ENCODE measurements around the gene HTR3A. TPM values are rescaled to one million over a fixed set of nuclear protein-coding genes. Genes with fewer than 3 reads are reported as not detected.

HTR3A gene
- total RNA-seq, 2 experiments from 2014 or later = not detected

DNA sequence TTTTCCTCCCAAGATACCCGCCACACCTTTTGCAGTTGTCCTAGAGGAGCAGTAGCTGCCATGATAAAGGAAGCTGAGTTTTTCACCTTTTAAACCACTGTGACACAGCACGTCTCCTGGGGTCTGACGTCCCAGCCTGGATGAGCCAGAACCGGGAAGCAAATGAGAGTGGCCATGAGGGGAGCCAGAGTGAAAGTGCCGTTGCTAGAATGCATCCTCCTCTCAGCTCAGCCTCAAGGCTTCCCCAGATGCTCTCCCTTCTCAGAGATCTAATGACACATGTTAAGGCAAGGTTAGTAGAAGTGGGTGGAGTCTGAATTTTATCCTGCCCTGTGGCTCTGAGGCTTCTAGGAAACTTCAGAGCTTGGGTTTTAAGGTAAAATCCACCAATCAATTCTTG is 23.4 kb upstream of the HTR3A start:
- DNase-seq (no peak), ATAC-seq (no peak)
- Mint-ChIP-seq H3K9me3 (ENCODE audit: low read depth) (no peaks in the 10 kb centered on the region), H3K36me3 (ENCODE audit: low read depth) (no peaks in the 10 kb centered on the region), H3K4me3 (no peak overlapping the region), H3K27ac (no peak overlapping the region), H3K4me1 (no peaks in the 10 kb centered on the region), H3K27me3 (peaks cover 20% of the 10 kb centered on the region)
- POLR2A ChIA-PET = no interaction called here
- CTCF ChIA-PET = interaction anchor here (0.7 to 0.8 kb wide), 2 partner anchors 56 to 916 kb away, joined by 3 read pairs; no protein-coding TSS in a partner anchor
- intact Hi-C loops (cut with DNase I, micrococcal nuclease) = no loop called here

GRCh38 chr11:113952070-113952469 is 22.8 kb upstream of the HTR3A start:
- ATAC-seq = no peak
- Mint-ChIP-seq H3K4me1 (no peaks in the 10 kb centered on the region), H3K27ac (no peak overlapping the region), H3K27me3 (peaks cover 17% of the 10 kb centered on the region), H3K36me3 (ENCODE audit: low read depth) (no peaks in the 10 kb centered on the region), H3K4me3 (no peak overlapping the region), H3K9me3 (ENCODE audit: low read depth) (no peaks in the 10 kb centered on the region)
- DNase-seq = no peak
- CTCF ChIA-PET = interaction anchor here (0.7 to 1.0 kb wide), 3 partner anchors 28 to 915 kb away, joined by 3 read pairs; no protein-coding TSS in a partner anchor
- intact Hi-C loops (cut with DNase I, micrococcal nuclease) = no loop called here
- POLR2A ChIA-PET = no interaction called here

DNA sequence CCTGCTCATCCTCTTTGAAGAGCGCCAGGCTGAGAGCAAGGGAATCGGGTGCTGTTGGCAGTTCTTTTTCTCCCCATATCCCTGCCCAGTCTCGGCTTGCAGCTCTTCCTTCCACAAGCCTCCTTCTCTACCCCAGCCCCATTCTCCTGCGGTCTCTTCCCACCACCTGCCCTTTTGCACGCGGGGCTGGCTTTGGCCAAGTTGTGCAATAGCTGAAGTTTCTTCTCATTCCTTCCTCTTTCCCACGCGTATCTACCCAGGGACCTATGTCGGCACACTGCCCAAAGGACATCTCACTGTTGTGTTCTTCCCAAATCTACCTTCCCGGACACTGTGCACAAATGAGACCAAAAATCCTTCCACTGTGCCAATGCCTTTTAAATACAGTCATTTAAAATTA is 22.3 kb upstream of the HTR3A start:
- no peak for ATAC-seq
- CTCF ChIA-PET = interaction anchor here (1.0 kb wide), 1 partner anchor 28 kb away, joined by 3 read pairs; no protein-coding TSS in a partner anchor

GRCh38 chr11:113954235-113954634 is 20.7 kb upstream of the HTR3A start:
- Mint-ChIP-seq H3K9me3 (ENCODE audit: low read depth) (no peaks in the 10 kb centered on the region), H3K27ac (no peak overlapping the region), H3K27me3 (peaks cover 13% of the 10 kb centered on the region), H3K4me3 (no peak overlapping the region), H3K36me3 (ENCODE audit: low read depth) (no peaks in the 10 kb centered on the region), H3K4me1 (no peaks in the 10 kb centered on the region)
- no peak for ATAC-seq
- POLR2A ChIA-PET = no interaction called here
- CTCF ChIA-PET = no interaction called here
- no peak for DNase-seq
- intact Hi-C loops (cut with DNase I, micrococcal nuclease) = no loop called here

More for the DNA sequence above, 22.3 kb upstream of the HTR3A start:
- POLR2A ChIA-PET = no interaction called here
- no peak for DNase-seq
- H3K4me3 Mint-ChIP-seq = no peak overlapping the region
- H3K27ac Mint-ChIP-seq = no peak overlapping the region
- no peaks in the 10 kb centered on the region for H3K36me3 Mint-ChIP-seq (ENCODE audit: low read depth)
- peaks cover 15% of the 10 kb centered on the region for H3K27me3 Mint-ChIP-seq
- no peaks in the 10 kb centered on the region for H3K4me1 Mint-ChIP-seq
- intact Hi-C loops (cut with DNase I, micrococcal nuclease) = no loop called here
- H3K9me3 Mint-ChIP-seq (ENCODE audit: low read depth) = no peaks in the 10 kb centered on the region

DNA sequence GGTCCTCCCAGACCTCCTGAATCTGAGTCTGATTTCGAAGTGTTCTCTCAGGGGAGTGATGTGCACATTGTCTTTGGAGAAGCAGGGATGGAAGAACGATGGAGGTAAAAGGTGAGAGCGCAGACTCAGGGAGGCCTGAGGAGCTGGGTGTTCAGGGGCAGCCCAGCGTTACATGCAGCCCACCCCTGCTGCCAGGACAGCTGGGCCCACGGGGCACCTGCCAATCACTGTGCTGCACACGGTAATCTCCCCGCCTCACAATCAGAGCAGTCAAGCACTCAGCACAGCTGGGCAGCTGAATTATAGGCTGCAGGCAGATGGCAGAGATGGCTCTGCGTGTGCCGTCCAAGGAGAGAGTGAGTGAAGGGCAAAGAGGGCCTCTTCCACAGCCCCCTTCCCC is 17.9 kb upstream of the HTR3A start:
- H3K27me3 Mint-ChIP-seq = peaks cover 9% of the 10 kb centered on the region
- H3K27ac Mint-ChIP-seq = no peak overlapping the region
- H3K36me3 Mint-ChIP-seq (ENCODE audit: low read depth) = no peaks in the 10 kb centered on the region
- CTCF ChIA-PET = no interaction called here
- no peaks in the 10 kb centered on the region for H3K9me3 Mint-ChIP-seq (ENCODE audit: low read depth)
- ATAC-seq = no peak
- no peak for DNase-seq
- H3K4me1 Mint-ChIP-seq = no peaks in the 10 kb centered on the region
- intact Hi-C loops (cut with DNase I, micrococcal nuclease) = no loop called here
- H3K4me3 Mint-ChIP-seq = no peak overlapping the region
- POLR2A ChIA-PET = no interaction called here

DNA sequence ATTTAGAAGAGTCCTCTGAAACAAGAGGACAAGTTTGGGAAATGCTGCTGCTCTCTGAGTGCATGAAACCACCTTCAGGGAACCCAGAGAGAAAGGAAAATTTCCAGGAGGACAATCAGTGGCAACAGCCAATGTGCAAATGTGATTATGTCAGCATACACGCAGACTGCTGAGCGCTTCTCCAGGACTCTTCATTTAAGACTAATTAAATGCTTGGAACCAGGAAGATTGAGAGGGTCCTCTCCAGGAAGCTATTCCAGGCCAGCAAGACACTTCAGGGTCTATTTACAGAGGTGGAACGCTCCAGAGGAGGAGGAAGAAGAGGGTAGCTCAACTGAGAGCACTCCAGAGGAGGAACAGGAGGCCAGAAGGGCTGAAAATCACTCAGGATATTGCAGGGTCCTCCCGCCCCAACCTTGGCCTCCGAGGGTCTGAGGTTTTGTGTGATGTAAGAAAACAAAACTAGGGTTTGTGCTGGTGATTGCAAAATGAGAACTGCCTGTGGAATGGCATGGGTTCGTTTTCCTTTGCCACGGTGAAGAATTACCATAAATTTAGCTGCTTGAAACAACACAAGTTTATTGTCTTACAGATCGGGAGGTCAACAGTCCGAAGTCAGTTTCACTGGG is 14.1 kb upstream of the HTR3A start:
- H3K4me1 Mint-ChIP-seq = no peaks in the 10 kb centered on the region
- no peak for ATAC-seq
- CTCF ChIA-PET = no interaction called here
- no peak overlapping the region for H3K4me3 Mint-ChIP-seq
- POLR2A ChIA-PET = no interaction called here
- intact Hi-C loops (cut with DNase I, micrococcal nuclease) = no loop called here
- H3K36me3 Mint-ChIP-seq (ENCODE audit: low read depth) = no peaks in the 10 kb centered on the region
- DNase-seq = no peak
- no peak overlapping the region for H3K27ac Mint-ChIP-seq
- no peaks in the 10 kb centered on the region for H3K27me3 Mint-ChIP-seq
- no peaks in the 10 kb centered on the region for H3K9me3 Mint-ChIP-seq (ENCODE audit: low read depth)

DNA sequence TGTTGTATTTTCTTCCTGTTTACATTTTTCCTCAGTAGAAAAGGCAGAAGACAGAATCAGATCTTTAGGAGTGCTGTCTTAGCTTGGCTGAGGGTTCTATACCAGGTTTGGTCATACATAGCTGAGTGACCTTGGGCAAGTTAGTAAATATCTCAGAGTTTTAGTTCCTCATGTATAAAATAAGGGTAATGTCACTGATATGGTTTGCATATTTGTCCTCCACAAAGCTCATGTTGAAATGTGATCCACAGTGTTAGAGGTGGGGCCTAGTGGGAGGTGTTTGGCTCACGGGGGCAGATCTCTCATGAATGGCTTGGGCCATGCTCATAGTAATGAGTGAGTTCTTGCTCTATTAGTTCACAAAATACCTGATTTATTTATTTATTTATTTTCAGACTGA is 7.5 kb upstream of the HTR3A start:
- ATAC-seq (no peak), DNase-seq (no peak)
- Mint-ChIP-seq H3K27ac (no peak overlapping the region), H3K27me3 (peaks cover 2% of the 10 kb centered on the region), H3K9me3 (ENCODE audit: low read depth) (no peaks in the 10 kb centered on the region), H3K4me1 (no peaks in the 10 kb centered on the region), H3K4me3 (no peak overlapping the region), H3K36me3 (ENCODE audit: low read depth) (no peaks in the 10 kb centered on the region)
- POLR2A ChIA-PET = no interaction called here
- CTCF ChIA-PET = no interaction called here
- intact Hi-C loops (cut with DNase I, micrococcal nuclease) = no loop called here

- no peak overlapping the region for H3K4me3 Mint-ChIP-seq
- DNase-seq = no peak
- H3K27me3 Mint-ChIP-seq = peaks cover 4% of the 10 kb centered on the region
- CTCF ChIA-PET = no interaction called here
- no peaks in the 10 kb centered on the region for H3K36me3 Mint-ChIP-seq (ENCODE audit: low read depth)
- intact Hi-C loops (cut with DNase I, micrococcal nuclease) = no loop called here
- ATAC-seq = no peak
- POLR2A ChIA-PET = no interaction called here
- no peak overlapping the region for H3K27ac Mint-ChIP-seq
- no peaks in the 10 kb centered on the region for H3K4me1 Mint-ChIP-seq
- H3K9me3 Mint-ChIP-seq (ENCODE audit: low read depth) = no peaks in the 10 kb centered on the region
Measured at GRCh38 chr11:113971506-113972195, 3.3 kb upstream of the HTR3A start.

DNA sequence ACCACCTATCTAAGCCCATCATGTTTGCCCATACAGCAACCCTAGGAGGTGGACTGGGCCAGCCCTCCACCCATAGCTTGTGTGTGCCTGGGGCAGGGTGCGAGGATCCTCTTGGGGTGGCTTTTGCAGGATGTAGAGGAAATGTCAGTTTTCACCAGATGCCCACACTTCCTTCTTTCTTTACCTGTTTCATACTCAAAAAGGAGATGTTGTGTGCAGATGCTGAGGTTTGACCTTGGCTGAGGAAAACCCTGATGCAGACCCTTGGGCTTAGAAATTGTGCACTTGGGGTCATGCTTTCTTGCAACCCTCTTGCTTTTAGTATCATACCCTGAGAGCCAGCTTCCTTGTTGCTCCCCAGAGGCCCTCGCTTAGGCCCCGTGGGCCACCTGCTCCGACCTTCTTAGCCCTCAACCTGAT is 2.2 kb downstream of the HTR3A start:
- no peak overlapping the region for H3K4me3 Mint-ChIP-seq
- DNase-seq (no peak), ATAC-seq (no peak)
- no peaks in the 10 kb centered on the region for H3K4me1 Mint-ChIP-seq
- H3K27ac Mint-ChIP-seq = no peak overlapping the region
- no peaks in the 10 kb centered on the region for H3K9me3 Mint-ChIP-seq (ENCODE audit: low read depth)
- intact Hi-C loops (cut with DNase I, micrococcal nuclease) = no loop called here
- H3K27me3 Mint-ChIP-seq = peaks cover 7% of the 10 kb centered on the region
- no peaks in the 10 kb centered on the region for H3K36me3 Mint-ChIP-seq (ENCODE audit: low read depth)
- ChIA-PET CTCF (interaction anchor here (2.1 kb wide), 1 partner anchor 17 kb away, joined by 8 read pairs; no protein-coding TSS in a partner anchor), POLR2A (interaction anchor here (0.6 kb wide), 1 partner anchor 409 kb away, joined by 3 read pairs; no protein-coding TSS in a partner anchor)

DNA sequence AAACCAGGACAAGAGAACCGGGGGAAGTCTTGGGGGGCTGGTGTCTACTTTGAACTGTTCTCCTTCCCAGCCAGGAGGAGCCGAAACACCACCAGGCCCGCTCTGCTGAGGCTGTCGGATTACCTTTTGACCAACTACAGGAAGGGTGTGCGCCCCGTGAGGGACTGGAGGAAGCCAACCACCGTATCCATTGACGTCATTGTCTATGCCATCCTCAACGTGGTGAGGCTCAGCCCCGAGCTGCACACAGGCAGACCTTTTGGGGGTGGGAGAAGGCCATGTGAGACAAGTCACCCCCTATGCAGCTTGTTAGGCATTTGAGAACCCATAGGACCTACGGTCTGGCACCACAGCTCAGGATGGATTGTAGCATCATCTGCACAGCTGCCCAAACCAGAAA is 2.8 kb downstream of the HTR3A start:
- H3K27ac Mint-ChIP-seq = no peak overlapping the region
- no peaks in the 10 kb centered on the region for H3K9me3 Mint-ChIP-seq (ENCODE audit: low read depth)
- H3K27me3 Mint-ChIP-seq = peaks cover 7% of the 10 kb centered on the region
- DNase-seq (no peak), ATAC-seq (no peak)
- ChIA-PET POLR2A (no interaction called here), CTCF (no interaction called here)
- H3K4me1 Mint-ChIP-seq = no peaks in the 10 kb centered on the region
- intact Hi-C loops (cut with DNase I, micrococcal nuclease) = no loop called here
- H3K36me3 Mint-ChIP-seq (ENCODE audit: low read depth) = no peaks in the 10 kb centered on the region
- no peak overlapping the region for H3K4me3 Mint-ChIP-seq

DNA sequence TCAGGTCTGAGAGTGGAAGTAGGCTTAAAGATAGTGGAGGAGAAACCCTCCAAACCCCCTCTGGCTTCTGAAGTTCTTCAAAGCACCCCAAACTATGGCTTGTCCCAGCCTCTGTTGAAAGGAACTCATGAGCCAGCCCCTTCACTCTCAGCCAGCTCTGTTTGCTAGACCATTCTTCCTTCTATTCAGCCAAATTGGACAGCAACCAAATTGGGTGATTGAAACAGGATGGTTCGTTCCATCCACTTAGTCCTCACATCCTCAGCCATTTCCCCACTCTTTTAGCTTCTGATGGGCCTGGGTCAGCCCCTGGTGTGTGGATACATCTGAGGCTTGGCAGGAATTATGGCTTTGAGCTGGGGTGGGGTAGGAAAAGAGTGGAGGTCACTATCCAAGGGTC is 4.5 kb downstream of the HTR3A start:
- H3K27ac Mint-ChIP-seq = no peak overlapping the region
- CTCF ChIA-PET = interaction anchor here (0.6 to 1.4 kb wide), 4 partner anchors 12 to 674 kb away, joined by 3 to 4 read pairs (median 3); no protein-coding TSS in a partner anchor
- DNase-seq (no peak), ATAC-seq (no peak)
- no peaks in the 10 kb centered on the region for H3K4me1 Mint-ChIP-seq
- no peaks in the 10 kb centered on the region for H3K9me3 Mint-ChIP-seq (ENCODE audit: low read depth)
- no peaks in the 10 kb centered on the region for H3K36me3 Mint-ChIP-seq (ENCODE audit: low read depth)
- POLR2A ChIA-PET = no interaction called here
- no peak overlapping the region for H3K4me3 Mint-ChIP-seq
- H3K27me3 Mint-ChIP-seq = peaks cover 7% of the 10 kb centered on the region
- intact Hi-C loops (cut with DNase I, micrococcal nuclease) = no loop called here

DNA sequence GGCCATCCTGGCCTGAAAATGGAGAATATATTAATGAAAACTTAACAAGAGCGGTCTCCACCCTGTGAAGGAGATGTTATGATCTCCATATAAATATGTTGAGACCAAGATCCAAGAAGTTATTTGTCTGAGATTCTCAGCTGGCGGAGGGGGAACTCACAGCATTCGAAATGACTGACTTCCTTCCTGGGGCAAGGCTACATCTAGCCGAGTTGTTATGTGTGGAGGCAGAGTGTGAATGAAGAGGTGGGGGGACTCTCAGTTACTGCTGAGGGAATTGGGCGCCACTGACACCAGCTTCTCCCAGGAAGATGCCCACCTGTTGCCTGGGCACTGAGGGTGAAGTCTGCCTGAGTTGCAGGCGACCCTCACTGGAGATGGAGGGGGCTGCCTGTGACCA is 5.9 kb downstream of the HTR3A start:
- Mint-ChIP-seq H3K27ac (no peak overlapping the region), H3K27me3 (peaks cover 9% of the 10 kb centered on the region), H3K9me3 (ENCODE audit: low read depth) (no peaks in the 10 kb centered on the region), H3K36me3 (ENCODE audit: low read depth) (no peaks in the 10 kb centered on the region), H3K4me3 (no peak overlapping the region), H3K4me1 (no peaks in the 10 kb centered on the region)
- CTCF ChIA-PET = interaction anchor here (0.9 kb wide), 1 partner anchor 15 kb away, joined by 3 read pairs; no protein-coding TSS in a partner anchor
- ATAC-seq = no peak
- intact Hi-C loops (cut with DNase I, micrococcal nuclease) = no loop called here
- POLR2A ChIA-PET = no interaction called here
- no peak for DNase-seq
